ENCODE data around the gene AKR1C8.
"Not testable (repeated sequence)": the region's sequence is repeated elsewhere in the genome, so short reads cannot be mapped to it uniquely, and the experiment has no call there.

The AKR1C8 gene

GRCh38 chr10:5184987-5185775 lies at the start of gene AKR1C8:
Gene AKR1C8 (minus strand): TSS chr10:5185150. CDS start chr10:5185104, 46 bp downstream.
- no peak for DNase-seq

GRCh38 chr10:5234106-5234860 lies 49.3 kb upstream of the AKR1C8 start:
- no peak for DNase-seq

- DNase-seq, result no peak
Observed at GRCh38 chr10:5233324-5233723, 48.4 kb upstream of the AKR1C8 start.

DNA sequence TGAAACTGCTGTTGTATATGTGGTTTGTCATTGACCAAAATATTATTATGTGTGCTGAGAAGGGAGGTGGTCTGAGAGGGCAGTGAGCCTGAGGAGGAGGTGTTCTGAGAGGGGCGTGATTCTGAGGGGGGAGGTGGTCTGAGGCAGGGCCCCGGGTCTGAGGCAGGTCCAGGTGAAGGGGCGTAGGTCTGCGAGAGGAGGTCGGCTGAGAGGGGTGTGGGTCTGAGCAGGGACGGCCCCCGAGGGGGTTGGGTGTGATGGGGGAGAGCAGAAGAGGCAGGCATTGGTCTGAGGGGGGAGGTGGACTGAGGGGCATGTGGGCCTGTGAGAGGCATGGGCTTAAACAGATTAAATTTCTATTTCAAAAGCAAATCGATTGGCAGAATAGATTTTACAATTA lies 44.1 kb upstream of the AKR1C8 start:
- DNase-seq, result no peak

GRCh38 chr10:5222942-5223341 lies 38.0 kb upstream of the AKR1C8 start:
- not testable (repeated sequence) for DNase-seq

DNA sequence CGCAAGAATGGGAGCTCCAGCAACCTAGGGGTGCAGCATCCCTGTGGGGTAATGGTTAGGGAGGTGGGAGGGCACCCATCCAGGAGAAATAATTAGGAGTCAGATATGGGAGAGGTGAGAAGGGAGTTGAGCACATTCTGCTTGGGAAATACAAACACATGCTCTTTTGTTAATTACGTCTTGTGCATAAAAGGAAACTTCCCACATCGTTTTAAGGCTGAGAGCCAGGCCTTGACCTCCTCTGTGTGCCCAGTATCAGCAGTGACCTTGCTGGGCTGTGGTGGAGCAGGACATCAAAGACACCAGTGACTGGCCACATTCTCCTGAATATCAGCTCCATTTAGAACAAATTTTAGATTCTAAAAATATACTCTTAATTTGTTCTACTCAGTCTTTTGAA lies 34.3 kb upstream of the AKR1C8 start:
- DNase-seq, result no peak

DNA sequence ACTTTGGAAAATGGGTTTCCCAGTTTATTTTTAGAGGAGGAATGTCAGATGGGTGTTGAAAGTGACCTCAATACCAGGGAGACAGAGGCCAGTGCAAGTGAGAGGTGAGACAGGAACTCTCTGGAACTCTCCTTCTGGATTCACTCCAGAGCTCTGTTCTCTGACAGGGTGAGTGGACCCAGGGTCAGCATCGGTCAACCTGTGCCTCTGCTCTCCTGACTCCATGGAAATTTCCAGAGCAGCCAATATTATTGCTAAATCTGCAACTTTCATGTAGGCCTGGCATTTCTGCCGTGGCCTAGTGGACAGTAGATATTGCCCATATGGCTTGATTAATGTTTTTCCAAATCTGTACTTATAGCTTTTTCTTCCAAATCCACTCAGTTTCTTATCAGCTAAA lies 31.9 kb upstream of the AKR1C8 start:
- DNase-seq, result no peak

DNA sequence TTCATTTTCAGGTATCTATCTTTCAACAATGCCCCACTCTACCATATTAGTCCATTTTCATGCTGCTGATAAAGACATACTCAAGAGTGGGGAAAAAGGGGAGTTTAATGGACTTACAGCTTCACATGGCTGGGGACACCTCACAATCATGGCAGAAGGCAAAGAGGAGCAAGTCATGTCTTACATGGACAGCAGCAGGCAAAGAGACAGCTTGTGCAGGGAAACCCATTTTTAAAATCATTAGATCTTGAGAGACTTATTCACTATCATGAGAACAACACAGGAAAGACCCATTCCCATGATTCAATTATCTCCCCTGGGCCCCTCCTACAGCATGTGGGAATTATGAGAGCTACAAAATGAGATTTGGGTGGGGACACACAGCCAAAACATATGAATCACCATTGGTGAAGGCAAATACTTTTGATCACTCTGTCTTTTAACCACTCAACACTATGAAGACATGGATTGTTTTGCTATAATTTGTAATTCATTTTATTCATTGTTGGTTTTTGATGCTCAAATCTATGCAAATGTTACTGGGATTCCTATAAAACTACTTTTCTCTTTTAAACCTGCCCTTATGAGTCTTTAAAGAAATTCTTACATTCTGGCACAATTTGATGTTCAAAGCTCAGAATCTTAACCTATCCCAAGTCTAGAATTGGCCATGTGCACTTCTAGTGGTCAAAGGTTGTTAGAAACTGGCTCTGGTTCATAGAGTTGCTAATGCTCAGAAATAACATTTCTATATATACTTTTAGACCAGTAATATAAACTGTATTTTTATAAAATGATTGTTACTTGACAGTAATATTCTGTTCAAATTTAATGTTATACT lies 27.0 kb upstream of the AKR1C8 start:
- no peak for DNase-seq

- DNase-seq, result not testable (repeated sequence)
Observed at GRCh38 chr10:5210261-5210660, 25.3 kb upstream of the AKR1C8 start.

- DNase-seq, result not testable (repeated sequence)
Observed at GRCh38 chr10:5209776-5210175, 24.8 kb upstream of the AKR1C8 start.

GRCh38 chr10:5206799-5207198 lies 21.8 kb upstream of the AKR1C8 start:
- no peak for DNase-seq

GRCh38 chr10:5199398-5199797 lies 14.4 kb upstream of the AKR1C8 start:
- DNase-seq, result no peak

GRCh38 chr10:5198386-5198785 lies 13.4 kb upstream of the AKR1C8 start:
- DNase-seq, result no peak

DNA sequence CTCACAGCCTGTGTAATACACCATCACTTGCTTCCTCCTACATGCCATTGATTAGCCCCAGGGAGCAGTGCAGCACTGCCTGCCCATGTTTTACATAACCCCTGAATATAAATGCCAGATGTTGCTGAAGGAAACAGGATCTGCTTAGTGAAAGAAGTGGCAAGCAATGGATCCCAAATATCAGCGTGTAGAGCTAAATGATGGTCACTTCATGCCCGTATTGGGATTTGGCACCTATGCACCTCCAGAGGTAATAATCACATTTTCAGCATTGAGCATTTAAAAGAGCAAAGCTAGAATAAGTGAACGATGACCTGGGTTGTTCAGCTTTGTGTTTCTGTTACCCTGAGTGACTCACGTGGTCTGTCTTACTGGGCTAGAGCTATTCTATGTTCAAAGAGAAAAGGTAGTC lies 11.8 kb upstream of the AKR1C8 start, which contains the start of gene AKR1C4:
AKR1C4 (plus strand) TSS at position 136 of the 412 bp plus-strand sequence; CDS start at position 167, 31 bp downstream.
- DNase-seq, result peak; percentile 1

GRCh38 chr10:5195727-5196374 lies 10.9 kb upstream of the AKR1C8 start:
- no peak for DNase-seq

- DNase-seq, result no peak
Observed at GRCh38 chr10:5194431-5194830, 9.5 kb upstream of the AKR1C8 start.

- DNase-seq, result no peak
Observed at GRCh38 chr10:5188358-5188757, 3.4 kb upstream of the AKR1C8 start.

GRCh38 chr10:5187867-5188266 lies 2.9 kb upstream of the AKR1C8 start:
- no peak for DNase-seq

GRCh38 chr10:5183923-5184322 lies 1.0 kb downstream of the AKR1C8 start:
- no peak for DNase-seq

DNA sequence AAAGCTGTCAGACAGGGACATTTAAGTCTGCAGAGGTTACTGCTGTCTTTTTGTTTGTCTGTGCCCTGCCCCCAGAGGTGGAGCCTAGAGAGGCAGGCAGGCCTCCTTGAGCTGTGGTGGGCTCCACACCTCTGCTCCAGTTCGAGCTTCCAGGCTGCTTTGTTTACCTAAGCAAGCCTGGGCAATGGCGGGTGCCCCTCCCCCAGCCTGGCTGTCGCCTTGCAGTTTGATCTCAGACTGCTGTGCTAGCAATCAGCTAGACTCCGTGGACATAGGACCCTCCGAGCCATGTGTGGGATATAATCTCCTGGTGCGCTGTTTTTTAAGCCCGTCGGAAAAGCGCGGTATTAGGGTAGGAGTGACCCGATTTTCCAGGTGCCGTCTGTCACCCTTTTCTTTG lies 4.4 kb downstream of the AKR1C8 start:
- not testable (repeated sequence) for DNase-seq

DNA sequence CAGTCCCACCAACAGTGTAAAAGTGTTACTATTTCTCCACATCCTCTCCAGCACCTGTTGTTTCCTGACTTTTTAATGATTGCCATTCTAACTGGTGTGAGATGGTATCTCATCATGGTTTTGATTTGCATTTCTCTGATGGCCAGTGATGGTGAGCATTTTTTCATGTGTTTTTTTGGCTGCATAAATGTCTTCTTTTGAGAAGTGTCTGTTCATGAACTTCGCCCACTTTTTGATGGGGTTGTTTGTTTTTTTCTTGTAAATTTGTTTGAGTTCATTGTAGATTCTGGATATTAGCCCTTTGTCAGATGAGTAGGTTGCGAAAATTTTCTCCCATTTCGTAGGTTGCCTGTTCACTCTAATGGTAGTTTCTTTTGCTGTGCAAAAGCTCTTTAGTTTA lies 9.4 kb downstream of the AKR1C8 start:
- DNase-seq, result not testable (repeated sequence)

DNA sequence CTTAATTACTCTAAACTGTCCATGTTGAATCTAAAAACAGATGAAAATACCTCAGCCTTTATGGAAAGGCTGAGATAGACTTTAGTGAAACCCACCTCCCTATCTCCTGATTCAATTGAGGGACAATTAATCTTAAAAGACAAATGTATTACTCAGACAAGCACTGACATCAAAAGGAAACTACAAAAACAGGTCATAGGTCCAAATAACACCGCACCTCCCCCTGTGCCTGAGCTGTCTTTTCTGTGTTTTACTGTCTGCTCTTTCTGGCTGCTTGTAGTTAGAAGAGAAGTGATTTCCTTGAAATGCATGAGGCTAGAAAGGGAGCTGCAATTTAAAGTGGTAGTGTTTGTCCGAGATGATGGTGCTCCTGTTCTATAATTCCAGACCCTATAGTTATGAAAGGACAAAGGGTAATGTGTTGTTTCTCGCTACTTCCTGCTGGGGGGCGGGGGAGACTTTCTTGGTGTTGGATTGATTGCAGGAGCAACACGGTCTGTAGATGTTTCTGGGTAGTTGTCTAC lies 16.0 kb downstream of the AKR1C8 start:
- DNase-seq, result peak; percentile 3
